GM19238 (cell line): Measurements from ENCODE around the gene CD160.
"Not testable (repeated sequence)": the region's sequence is repeated elsewhere in the genome, so short reads cannot be mapped to it uniquely, and the experiment has no call there.

ENCODE experiments used
- DNase-seq: peaks from one replicate; pipeline ENCODE4 v3.0.0; 2011; ENCODE audit warnings: low spot score; ENCODE audit not compliant: insufficient read length

Gene CD160

DNA sequence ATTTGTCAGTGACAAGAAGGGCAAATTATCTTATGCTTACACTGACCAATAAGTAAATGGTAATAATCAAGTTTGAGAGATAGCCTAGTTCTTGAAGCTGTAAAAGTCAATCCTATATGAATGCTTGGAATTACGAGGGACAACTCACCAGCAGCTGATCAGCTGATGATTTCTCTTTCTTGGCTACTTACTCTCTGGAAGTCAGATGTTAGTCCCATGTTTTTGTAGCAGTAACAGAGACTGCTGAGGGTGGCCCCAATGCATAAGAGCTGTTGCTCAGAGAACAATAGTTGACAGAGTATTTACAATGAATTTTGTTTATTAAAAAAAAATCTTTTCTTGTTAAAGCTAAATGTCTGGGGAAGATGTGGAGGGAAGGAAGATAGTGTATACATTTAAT, 39.3 kb downstream of the CD160 start:
- DNase-seq = no peak

DNA sequence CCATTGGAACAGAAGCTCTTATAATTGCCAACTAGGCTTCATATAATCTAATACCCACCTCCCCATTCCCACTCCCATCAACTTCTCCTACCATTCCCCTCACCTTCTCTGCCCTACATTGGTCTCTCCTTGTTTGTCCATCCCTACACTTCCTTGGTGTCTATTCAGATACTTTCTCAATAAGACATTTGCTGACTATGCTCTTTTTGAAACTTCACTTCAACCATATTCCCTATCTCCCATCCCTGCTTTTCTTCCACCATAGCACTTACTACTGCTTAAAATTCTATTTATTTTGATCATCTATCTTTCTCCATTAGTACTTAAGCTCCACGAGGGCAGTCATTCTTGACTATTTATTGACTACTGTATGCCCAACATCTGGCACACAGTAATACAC, 40.4 kb downstream of the CD160 start:
- DNase-seq = no peak

DNA sequence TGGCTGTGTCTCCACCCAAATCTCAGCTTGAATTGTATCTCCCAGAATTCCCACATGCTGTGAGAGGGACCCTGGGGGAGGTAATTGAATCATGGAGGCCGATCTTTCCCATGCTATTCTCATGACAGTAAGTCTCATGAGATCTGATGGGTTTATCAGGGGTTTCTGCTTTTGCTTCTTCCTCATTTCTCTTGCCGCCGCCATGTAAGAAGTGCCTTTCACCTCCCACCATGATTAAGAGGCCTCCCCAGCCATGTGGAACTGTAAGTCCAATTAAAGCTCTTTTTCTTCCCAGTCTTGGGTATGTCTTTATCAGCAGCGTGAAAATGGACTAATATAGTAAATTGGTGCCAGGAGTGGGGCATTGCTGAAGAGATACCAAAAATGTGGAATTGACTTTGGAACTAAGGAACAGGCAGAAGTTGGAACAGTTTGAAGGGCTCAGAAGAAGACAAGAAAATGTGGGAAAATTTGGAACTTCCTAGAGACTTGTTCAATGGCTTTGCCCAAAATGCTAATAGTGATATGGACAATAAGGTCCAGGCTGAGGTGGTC, 41.2 kb downstream of the CD160 start:
- DNase-seq = not testable (repeated sequence)

DNA sequence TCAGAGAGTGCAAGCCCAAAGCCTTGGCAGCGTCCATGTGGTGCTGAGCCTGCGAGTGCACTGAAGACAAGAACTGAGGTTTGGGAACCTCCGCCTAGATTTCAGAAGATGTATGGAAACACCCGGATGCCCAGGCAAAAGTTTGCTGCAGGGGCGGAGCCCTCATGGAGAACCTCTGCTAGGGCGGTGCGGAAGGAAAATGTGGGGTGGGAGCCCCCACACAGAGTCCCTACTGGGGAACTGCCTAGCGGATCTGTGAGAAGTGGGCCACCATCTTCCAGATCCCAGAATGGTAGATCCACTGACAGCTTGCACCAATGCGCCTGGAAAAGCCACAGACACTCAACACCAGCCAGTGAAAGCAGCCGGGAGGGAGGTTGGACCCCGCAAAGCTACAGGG, 42.2 kb downstream of the CD160 start:
- DNase-seq = not testable (repeated sequence)

DNA sequence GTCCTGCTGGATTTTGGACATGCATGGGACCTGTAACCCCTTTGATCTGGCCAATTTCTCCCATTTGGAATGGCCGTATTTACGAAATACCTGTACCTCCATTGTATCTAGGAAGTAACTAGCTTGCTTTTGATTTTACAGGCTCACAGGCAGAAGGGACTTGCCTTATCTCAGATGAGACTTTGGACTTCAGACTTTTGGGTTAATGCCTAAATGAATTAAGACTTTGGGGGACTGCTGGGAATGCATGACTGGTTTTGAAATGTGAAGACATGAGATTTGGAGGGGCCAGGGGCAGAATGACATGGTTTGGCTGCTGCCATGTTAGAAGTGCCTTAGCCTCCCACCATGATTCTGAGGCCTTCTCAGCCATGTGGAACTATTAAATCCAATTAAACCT, 42.7 kb downstream of the CD160 start:
- not testable (repeated sequence) for DNase-seq

DNA sequence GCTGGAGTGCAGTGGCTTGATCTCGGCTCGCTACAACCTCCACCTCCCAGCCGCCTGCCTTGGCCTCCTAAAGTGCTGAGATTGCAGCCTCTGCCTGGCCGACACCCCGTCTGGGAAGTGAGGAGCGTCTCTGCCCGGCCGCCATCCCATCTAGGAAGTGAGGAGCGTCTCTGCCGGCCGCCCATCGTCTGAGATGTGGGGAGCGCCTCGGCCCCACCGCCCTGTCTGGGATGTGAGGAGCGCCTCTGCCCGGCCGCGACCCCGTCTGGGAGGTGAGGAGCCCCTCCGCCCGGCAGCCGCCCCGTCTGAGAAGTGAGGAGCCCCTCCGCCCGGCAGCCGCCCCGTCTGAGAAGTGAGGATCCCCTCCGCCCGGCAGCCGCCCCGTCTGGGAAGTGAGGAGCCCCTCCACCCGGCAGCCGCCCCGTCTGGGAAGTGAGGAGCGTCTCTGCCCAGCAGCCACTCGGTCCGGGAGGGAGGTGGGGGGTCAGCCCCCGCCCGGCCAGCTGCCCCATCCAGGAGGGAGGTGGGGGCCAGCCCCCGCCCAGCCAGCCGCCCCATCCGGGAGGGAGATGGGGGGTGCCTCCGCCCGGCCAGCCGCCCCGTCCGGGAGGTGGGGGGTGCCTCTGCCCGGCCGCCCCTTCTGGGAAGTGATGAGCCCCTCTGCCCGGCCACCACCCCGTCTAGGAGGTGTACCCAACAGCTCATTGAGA, 45.1 kb downstream of the CD160 start:
- DNase-seq = not testable (repeated sequence)

DNA sequence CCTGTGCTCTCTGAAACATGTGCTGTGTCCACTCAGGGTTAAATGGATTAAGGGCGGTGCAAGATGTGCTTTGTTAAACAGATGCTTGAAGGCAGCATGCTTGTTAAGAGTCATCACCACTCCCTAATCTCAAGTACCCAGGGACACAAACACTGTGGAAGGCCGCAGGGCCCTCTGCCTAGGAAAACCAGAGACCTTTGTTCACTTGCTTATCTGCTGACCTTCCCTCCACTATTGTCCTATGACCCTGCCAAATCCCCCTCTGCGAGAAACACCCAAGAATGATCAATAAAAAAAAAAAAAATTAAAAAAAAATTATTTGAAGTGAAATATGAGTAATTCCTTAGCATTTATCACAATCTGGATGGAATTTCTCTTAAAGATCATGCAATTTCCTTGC, 45.8 kb downstream of the CD160 start:
- not testable (repeated sequence) for DNase-seq

DNA sequence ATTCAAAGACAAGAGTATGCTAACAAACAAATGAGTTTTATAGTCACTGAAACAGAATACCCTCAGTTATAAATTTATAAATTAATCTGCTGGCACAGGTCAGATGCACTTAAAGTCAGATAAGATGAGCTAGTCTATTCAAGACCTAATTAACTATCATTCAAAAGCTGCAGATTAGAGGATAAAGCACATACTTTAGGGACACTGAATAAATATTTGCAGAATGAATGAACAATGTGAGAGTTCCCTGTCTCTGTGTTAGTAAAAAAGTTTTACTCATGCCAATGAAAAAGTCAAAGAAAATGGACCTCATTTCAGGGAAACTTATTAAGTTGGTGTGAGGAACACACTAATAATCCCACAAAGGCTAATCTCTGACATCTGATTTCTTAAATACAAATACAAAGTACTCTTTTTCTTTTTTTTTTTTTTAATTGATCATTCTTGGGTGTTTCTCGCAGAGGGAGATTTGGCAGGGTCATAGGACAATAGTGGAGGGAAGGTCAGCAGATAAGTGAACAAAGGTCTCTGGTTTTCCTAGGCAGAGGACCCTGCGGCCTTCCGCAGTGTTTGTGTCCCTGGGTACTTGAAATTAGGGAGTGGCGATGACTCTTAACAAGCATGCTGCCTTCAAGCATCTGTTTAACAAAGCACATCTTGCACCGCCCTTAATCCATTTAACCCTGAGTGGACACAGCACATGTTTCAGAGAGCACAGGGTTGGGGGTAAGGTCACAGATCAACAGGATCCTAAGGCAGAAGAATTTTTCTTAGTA, 46.5 kb downstream of the CD160 start:
- not testable (repeated sequence) for DNase-seq

DNA sequence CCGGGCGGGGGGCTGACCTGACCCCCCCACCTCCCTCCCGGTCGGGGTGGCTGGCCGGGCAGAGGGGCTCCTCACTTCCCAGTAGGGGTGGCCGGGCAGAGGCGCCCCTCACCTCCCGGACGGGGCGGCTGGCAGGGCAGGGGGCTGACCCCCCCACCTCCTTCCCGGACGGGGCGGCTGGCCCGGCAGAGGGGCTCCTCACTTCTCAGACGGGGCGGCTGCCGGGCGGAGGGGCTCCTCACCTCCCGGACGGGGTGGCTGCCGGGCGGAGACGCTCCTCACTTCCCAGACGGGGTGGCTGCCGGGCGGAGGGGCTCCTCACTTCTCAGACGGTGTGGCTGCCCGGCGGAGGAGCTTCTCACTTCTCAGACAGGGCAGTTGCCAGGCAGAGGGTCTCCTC, 47.6 kb downstream of the CD160 start:
- DNase-seq = not testable (repeated sequence)

DNA sequence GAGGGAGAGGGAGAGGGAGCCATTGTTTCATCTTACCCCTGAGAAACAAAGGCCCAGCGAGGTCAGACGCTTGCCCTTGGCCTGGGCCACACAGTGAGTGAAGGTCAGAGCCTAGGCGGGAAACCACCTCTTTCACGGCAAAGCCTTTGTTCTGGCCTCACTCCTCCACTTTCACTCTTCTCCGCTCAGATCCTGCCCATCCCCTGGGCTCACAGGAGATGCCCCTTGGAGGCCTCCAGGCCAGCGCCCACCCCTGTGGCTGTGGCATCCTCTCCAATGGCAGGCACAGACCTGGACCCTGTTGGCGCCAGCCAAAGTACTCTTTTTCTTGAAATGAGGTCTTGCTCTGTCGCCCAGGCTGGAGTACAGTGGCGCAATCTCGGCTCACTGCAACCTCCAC, 48.7 kb downstream of the CD160 start:
- DNase-seq = not testable (repeated sequence)

DNA sequence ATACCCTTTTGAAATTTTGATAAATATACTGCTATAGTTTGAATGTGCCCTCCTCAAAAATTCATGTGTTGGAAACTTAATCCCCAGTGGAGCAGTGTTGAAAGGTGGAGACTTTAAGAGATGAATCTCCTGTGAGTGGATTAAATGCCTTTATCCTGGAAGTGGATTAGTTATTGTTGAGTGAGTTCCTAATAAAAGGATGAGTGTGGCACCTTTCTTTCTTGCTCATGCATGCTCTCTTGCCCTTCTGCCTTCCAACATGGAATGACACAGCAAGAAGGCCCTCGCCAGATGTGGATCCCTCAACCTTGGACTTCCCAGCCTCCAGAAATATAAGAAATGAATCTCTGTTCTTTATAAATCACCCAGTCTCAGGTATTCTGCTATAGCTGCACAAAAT, 51.8 kb downstream of the CD160 start:
- DNase-seq = no peak

DNA sequence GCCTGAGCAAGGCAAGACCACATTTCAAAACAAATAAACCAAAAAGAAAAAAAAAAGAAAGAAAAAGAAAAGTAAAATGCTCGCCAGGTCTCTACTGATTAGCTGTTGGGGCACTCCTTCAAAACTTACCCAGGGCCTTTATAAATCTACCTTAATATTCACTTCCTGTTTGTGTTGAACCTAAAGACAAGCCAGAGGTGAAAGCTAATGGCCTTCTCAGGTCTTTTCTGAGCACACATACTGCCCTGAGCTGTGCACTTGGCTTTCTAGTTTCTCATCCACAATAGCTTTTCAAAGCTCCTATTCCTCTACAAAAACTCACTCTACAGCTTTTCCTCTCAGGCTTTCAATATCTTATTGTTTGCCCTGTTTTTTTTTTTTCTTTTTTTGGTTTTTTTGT, 54.1 kb downstream of the CD160 start:
- no peak for DNase-seq

DNA sequence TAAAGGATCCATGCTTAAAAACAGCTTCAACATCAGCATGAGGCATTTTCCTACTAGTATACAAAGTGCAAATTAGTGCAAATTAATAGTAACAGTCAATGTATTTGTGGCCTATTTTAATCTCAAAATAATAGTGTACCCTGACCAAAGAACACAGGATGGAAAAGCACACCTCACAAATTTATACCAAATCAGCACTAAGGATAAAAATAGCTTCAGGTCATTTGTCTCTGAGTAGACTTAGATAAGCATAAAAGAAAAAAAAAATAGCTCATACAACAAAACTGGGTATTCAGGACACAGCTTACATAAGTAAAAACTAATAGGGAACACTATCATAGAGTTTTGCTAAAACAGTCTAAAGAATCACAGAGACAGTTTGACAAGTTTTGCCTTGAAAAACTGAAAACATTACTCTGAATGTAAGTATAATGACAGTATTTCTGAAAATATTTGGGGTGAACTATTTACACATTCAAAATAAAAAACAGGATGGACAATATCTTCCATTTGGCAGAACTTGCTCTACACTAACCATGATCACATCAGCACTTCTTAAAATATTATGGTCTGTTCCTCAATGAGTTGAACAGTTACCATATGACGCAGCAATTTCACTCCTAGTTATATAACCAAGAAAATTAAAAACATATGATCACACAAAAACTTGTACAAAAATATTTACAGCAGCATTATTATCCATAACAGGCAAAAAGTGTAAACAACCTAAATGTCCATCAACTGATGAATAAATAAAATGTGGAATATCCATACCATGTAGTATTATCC, 58.3 kb downstream of the CD160 start:
- no peak for DNase-seq

DNA sequence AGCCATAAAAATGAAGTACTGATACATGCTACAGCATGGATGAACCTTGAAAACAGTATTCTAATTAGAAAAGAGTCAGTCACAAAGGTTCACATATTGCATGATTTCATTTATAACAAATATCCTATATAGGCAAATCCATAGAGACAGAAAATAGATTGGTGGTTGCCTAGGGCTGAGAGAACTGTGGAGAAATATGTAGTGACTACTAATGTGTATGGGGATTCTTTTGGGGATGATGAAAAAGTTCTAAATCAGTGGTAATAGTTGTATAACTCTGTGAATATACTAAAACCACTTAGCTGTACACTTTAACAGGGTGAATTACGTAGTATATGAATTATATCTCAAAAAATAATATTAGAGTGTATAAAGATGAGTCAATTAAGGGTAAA, 58.8 kb downstream of the CD160 start:
- DNase-seq = no peak

DNA sequence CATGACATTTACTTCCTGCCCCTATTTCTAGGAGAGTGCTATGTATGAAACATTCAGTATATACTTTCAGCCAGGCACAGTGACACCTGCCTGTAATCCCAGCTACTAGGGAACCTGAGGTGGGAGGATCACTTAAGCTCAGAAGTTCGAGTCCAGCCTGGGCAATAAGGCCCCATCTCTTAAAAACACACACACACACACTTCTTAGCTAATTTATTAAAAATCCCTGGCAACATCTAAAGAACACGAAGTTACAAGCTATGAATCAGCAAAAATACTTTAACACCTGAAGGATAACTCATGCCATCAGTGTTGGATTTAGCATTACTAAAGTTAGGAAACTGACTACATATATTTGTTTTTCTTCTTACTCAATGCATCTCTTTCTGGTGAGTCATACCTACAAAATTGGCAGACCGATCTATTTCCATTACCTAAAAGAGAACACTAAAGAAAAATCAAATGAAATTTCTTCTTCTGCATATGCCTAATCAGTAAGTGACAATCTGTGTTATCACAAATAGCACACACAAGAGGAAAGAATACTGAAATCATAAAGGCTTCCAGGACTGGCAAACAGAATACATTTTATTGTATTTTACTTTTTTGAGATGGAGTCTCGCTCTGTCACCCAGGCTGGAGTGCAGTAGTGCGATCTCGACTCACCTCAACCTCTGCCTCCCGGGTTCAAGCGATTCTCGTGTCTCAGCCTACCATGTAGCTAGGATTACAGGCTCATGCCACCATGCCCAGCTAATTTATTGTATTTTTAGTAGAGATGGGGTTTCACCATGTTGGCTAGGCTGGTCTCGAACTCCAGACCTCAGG, 63.2 kb downstream of the CD160 start:
- no peak for DNase-seq

DNA sequence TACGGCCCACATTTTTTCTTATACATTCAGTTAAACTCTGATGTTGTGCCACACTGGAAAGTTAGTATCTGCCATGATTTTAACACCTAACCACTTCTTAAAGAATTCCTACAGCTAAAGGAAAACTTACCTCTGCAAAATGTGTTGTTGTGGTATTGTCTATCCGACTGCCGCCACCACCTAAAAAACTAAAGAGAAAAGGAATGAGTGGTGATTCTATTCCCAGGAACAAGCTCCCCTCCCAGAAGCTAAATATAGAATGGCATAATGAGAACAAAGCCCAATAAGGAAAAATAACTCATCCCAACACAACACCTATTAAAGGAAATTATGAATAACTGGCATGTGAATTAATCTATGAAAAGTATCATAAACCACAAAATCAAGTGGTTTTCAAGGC, 65.1 kb downstream of the CD160 start:
- no peak for DNase-seq

DNA sequence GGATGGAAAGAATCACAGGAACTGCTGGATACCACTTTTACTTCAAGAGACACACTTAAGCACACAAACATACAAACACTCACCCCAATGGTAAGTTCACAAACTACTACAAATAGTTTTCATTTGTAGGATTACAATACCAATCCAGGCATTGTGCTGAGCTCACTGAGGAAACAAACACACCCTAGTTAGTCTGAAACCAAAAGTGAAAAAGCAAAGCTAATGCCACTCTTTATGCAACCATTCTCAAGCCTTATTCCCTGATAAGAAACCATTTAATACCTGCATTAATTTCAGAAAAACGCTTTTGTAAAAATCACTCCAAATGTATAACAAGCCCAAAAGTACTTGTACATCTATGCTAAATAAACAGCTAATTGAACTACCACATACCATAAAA, 66.2 kb downstream of the CD160 start:
- no peak for DNase-seq

DNA sequence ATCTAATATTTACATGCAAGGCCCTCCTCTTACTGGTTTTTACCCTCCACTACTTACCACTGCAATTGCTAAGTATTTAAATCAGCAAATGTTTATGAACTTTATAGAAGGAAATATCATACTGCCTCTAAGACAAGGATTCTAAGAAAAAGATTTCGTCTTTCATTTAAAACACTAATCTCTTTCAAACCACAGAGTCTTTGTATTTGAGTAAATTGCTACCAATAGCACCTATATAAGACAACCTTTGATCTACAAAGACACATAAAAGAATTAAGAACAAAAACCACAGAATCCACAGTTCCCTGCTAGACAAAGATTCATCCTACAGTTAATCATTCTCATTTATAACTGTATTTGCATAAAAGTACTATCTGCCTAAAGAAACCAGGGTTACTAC, 67.0 kb downstream of the CD160 start:
- DNase-seq = no peak

DNA sequence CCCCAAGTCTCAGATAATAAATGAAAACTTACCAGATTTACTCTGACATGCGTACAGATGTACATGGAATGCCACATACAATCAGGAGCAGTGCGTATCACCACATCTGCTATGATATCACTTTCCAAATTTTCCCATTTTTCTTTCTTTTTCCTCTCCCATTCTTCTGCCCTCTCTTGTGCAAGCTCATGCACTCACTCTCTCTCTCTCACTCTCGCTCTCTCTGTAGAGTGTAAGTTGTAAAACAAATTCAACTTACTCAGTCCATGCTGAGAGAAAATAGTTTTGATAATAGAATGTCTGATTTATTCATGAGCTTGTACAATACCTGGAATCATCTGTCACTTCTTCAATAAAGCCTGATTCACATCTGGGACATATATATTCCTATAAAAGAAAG, 69.3 kb downstream of the CD160 start:
- DNase-seq = no peak
